Measurements from ENCODE around the gene DNAH5. TPM values are rescaled to one million over a fixed set of nuclear protein-coding genes. Genes with fewer than 3 reads are reported as not detected.

Gene DNAH5
- total RNA-seq, 1 donor from 2014 or later = 0.12 TPM

DNA sequence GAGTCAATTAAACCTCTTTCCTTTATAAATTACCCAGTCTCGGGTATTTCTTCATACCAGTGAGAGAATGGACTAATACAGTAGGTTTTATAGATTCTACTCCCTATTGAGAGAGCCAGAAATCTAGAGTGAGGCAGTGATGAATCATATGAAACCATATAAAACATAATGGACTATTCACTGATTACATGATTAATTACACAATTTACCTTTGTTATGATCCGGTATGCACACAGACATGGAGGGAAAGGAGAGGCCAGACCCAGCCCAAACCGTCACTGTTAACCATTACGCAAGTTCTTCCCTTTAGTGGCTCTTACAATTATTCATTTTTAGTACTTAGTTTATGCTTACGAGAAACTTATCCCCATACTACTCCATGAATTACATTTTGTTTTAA is 205.0 kb downstream of the DNAH5 start:
- peaks cover 6% of the 10 kb centered on the region for H3K9me3 Mint-ChIP-seq
- H3K4me1 Mint-ChIP-seq = no peaks in the 10 kb centered on the region
- H3K4me3 Mint-ChIP-seq = no peak overlapping the region
- H3K27ac Mint-ChIP-seq (ENCODE audit: unreplicated experiment) = no peak overlapping the region
- no peak for DNase-seq (ENCODE audit: low read depth, low spot score)
- no peaks in the 10 kb centered on the region for H3K36me3 Mint-ChIP-seq (ENCODE audit: low read depth)
- no peak for TF ChIP-seq CTCF (conservative IDR thresholded peaks at IDR 0.05)
- H3K27me3 Mint-ChIP-seq (ENCODE audit: low read depth) = no peaks in the 10 kb centered on the region

GRCh38 chr5:13735691-13736090 is 208.8 kb downstream of the DNAH5 start:
- Mint-ChIP-seq H3K9me3 (peaks cover 4% of the 10 kb centered on the region), H3K27me3 (ENCODE audit: low read depth) (no peaks in the 10 kb centered on the region), H3K4me1 (no peaks in the 10 kb centered on the region), H3K4me3 (no peak overlapping the region), H3K36me3 (ENCODE audit: low read depth) (no peaks in the 10 kb centered on the region), H3K27ac (ENCODE audit: unreplicated experiment) (no peak overlapping the region)
- DNase-seq (ENCODE audit: low read depth, low spot score) = no peak
- TF ChIP-seq CTCF (conservative IDR thresholded peaks at IDR 0.05) = no peak

DNA sequence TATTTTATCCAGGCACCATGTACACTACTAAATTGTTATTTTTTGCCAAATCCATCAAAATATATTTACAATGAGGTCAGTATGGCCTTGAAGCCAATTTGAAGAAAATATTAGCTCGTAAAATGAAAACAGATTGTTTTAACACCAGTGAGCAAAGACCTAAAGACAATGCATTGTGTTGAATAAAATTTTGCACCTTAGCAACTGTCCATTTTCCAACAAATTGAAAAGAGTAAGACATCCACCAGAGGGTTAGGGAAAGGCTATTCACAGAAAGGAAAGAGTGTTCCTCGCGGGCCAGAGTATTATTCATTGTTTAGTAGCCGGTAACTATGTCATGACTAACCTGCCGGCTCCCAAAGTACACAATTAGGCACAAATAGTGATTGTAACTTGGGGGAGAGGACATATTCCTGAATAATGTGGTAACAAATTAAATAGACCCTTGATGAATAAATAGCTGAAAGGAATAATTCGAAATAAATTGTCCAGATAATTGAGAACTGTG is 213.3 kb downstream of the DNAH5 start:
- H3K4me1 Mint-ChIP-seq = no peaks in the 10 kb centered on the region
- DNase-seq (ENCODE audit: low read depth, low spot score) = no peak
- H3K27me3 Mint-ChIP-seq (ENCODE audit: low read depth) = no peaks in the 10 kb centered on the region
- no peak overlapping the region for H3K27ac Mint-ChIP-seq (ENCODE audit: unreplicated experiment)
- H3K36me3 Mint-ChIP-seq (ENCODE audit: low read depth) = no peaks in the 10 kb centered on the region
- H3K4me3 Mint-ChIP-seq = no peak overlapping the region
- TF ChIP-seq CTCF (conservative IDR thresholded peaks at IDR 0.05) = no peak
- peaks cover 4% of the 10 kb centered on the region for H3K9me3 Mint-ChIP-seq

GRCh38 chr5:13708906-13709305 is 235.6 kb downstream of the DNAH5 start:
- TF ChIP-seq CTCF (conservative IDR thresholded peaks at IDR 0.05) = no peak
- Mint-ChIP-seq H3K4me1 (no peaks in the 10 kb centered on the region), H3K27me3 (ENCODE audit: low read depth) (peaks cover 7% of the 10 kb centered on the region), H3K4me3 (no peak overlapping the region), H3K36me3 (ENCODE audit: low read depth) (no peaks in the 10 kb centered on the region), H3K27ac (ENCODE audit: unreplicated experiment) (no peak overlapping the region), H3K9me3 (peaks cover 4% of the 10 kb centered on the region)
- no peak for DNase-seq (ENCODE audit: low read depth, low spot score)

GRCh38 chr5:13708432-13708831 is 236.1 kb downstream of the DNAH5 start:
- DNase-seq (ENCODE audit: low read depth, low spot score) = no peak
- Mint-ChIP-seq H3K27me3 (ENCODE audit: low read depth) (peaks cover 7% of the 10 kb centered on the region), H3K9me3 (peaks cover 4% of the 10 kb centered on the region), H3K4me3 (no peak overlapping the region), H3K4me1 (no peaks in the 10 kb centered on the region), H3K36me3 (ENCODE audit: low read depth) (no peaks in the 10 kb centered on the region), H3K27ac (ENCODE audit: unreplicated experiment) (no peak overlapping the region)
- no peak for TF ChIP-seq CTCF (conservative IDR thresholded peaks at IDR 0.05)

DNA sequence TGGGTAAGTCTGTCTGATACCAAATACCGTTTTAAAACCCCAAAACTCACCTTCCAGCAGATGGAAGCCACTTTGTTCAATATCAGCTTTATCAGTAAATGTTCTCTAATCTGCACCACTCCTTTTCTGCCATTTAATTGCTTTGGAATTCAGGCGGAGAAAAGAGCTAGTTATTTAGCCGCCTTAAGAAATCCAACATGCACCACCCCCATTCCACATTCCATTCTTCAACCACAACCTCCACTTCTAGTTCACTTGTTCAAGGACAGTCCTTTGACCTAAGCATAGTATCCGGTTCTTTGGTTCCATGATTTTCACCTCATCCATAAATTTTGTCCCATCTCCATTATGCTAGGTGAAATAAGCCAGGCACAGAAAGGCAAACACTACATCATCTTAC is 240.1 kb downstream of the DNAH5 start:
- no peak overlapping the region for H3K4me3 Mint-ChIP-seq
- no peak for DNase-seq (ENCODE audit: low read depth, low spot score)
- no peak for TF ChIP-seq CTCF (conservative IDR thresholded peaks at IDR 0.05)
- H3K9me3 Mint-ChIP-seq = no peaks in the 10 kb centered on the region
- no peak overlapping the region for H3K27ac Mint-ChIP-seq (ENCODE audit: unreplicated experiment)
- peaks cover 4% of the 10 kb centered on the region for H3K27me3 Mint-ChIP-seq (ENCODE audit: low read depth)
- peaks cover 6% of the 10 kb centered on the region for H3K4me1 Mint-ChIP-seq
- no peaks in the 10 kb centered on the region for H3K36me3 Mint-ChIP-seq (ENCODE audit: low read depth)

Data from neural crest cell (in vitro differentiated cells).